Effector memory CD8-positive, alpha-beta T cell (primary cell): Measurements from ENCODE around the gene IL11RA.

ENCODE experiments used
- ATAC-seq: fragments of 150-1000 bp; cut with Tn5 transposase; replicated peaks from 2 replicates; pipeline ENCODE4 v1.10.0; 2021; ENCODE audit warnings: mild to moderate bottlenecking, moderate library complexity
- DNase-seq, 3 experiments: peaks; one replicate each; pipeline ENCODE4 v3.0.0; 2021
- H3K27ac Mint-ChIP-seq, 2 donors: one replicate each; pipeline ENCODE4 v1.8.0; 2022; ENCODE audit warnings: mild to moderate bottlenecking in 2 of 2, mixed read lengths in 2 of 2, moderate library complexity in 2 of 2
- H3K27me3 Mint-ChIP-seq, 2 donors: one replicate each; pipeline ENCODE4 v1.8.0; 2022; ENCODE audit warnings: mixed read lengths in 2 of 2
- H3K36me3 Mint-ChIP-seq: one replicate; pipeline ENCODE4 v1.8.0; 2022; ENCODE audit warnings: mild to moderate bottlenecking, moderate library complexity, mixed read lengths; ENCODE audit not compliant: insufficient read depth
- H3K4me1 Mint-ChIP-seq, 2 donors: one replicate each; pipeline ENCODE4 v1.8.0; 2022; ENCODE audit warnings: low read depth in 2 of 2, mixed read lengths in 2 of 2
- H3K4me3 Mint-ChIP-seq, 2 donors: one replicate each; pipeline ENCODE4 v1.8.0; 2022; ENCODE audit warnings: mild to moderate bottlenecking in 2 of 2, mixed read lengths in 2 of 2, moderate library complexity in 2 of 2
- H3K9me3 Mint-ChIP-seq, 2 donors: one replicate each; pipeline ENCODE4 v1.8.0; 2022; ENCODE audit warnings: mixed read lengths in 2 of 2
- total RNA-seq, 9 experiments: gene quantifications; one replicate each; lab custom pipeline; 2026; lab: John Stamatoyannopoulos, UW

The IL11RA gene
- 1.7 to 22.6 (median 9.1) reads per million in 9 experiments for total RNA-seq

- Mint-ChIP-seq H3K9me3 (no peaks in the 10 kb centered on the region), H3K27me3 (no peaks in the 10 kb centered on the region), H3K4me1 (peaks cover 37 to 42% of the 10 kb centered on the region in 2 donors), H3K36me3 (peaks cover 32% of the 10 kb centered on the region), H3K4me3 (peak within 1 kb of the TSS in 1 of 2 donors; percentile 0), H3K27ac (peak within 1 kb of the TSS; percentile 5 to 26)
- no peak for DNase-seq
- peak; percentile 29 for ATAC-seq
Measured at GRCh38 chr9:34651876-34652601, at the start of gene IL11RA. IL11RA (plus strand) TSS chr9:34652185; CDS start chr9:34655218, 3,033 bp downstream.

- H3K9me3 Mint-ChIP-seq = no peaks in the 10 kb centered on the region
- ATAC-seq (peak; percentile 98), DNase-seq (peak; percentile 79 to 83 (median 80))
- H3K4me3 Mint-ChIP-seq = no peak overlapping the region
- peaks cover 0 to 2% of the 10 kb centered on the region in 2 donors for H3K4me1 Mint-ChIP-seq
- no peaks in the 10 kb centered on the region for H3K27me3 Mint-ChIP-seq
- no peak overlapping the region for H3K27ac Mint-ChIP-seq
- H3K36me3 Mint-ChIP-seq = no peaks in the 10 kb centered on the region
Measured at GRCh38 chr9:34603610-34604231, 48.3 kb upstream of the IL11RA start.

DNA sequence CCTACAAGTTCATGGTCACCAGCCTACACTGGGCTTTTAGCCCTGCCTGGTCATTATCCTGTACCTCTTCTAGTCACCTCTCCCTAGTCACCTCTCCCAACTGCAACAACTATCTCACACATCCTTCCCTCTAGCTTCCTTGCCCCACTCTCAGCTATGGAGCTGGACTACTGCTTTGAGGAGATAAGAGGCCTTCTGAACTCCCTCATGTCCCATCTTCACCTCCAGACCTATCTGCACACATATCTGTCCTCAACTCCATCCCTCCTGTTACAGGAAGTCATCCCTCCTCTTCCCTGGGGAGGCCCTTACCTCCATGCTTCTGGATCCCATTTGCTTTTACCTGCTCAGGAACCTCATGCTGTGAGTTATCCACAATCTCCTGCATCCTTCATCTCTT lies 45.8 kb upstream of the IL11RA start:
- Mint-ChIP-seq H3K36me3 (no peaks in the 10 kb centered on the region), H3K4me3 (no peak overlapping the region), H3K4me1 (peaks cover 2 to 4% of the 10 kb centered on the region in 2 donors), H3K27me3 (no peaks in the 10 kb centered on the region), H3K9me3 (no peaks in the 10 kb centered on the region), H3K27ac (no peak overlapping the region)
- ATAC-seq (no peak), DNase-seq (no peak)

GRCh38 chr9:34606905-34607304 lies 45.1 kb upstream of the IL11RA start:
- ATAC-seq (no peak), DNase-seq (no peak)
- Mint-ChIP-seq H3K36me3 (peaks cover 6% of the 10 kb centered on the region), H3K27me3 (no peaks in the 10 kb centered on the region), H3K9me3 (no peaks in the 10 kb centered on the region), H3K4me3 (no peak overlapping the region), H3K27ac (no peak overlapping the region), H3K4me1 (peaks cover 9 to 10% of the 10 kb centered on the region in 2 donors)

DNA sequence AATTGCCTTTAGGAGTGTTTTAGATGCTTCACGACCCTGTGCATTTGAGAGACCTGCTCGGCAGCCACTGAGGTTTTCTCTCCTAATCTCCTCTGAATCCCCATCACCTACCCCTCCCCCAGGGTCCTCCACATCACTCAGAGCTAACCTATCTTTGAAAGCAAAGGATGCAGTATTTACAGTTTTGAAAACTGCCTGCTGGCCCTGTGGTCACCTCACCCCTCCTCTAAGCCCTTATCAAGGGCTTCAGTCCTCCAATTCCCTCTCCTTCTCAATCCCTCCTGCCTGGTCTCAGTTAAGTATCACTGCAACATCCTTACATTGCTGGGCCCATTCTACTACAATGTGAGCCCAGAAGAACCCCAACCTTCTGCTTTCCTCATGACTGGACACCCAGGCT lies 44.7 kb upstream of the IL11RA start:
- H3K27ac Mint-ChIP-seq = no peak overlapping the region
- H3K9me3 Mint-ChIP-seq = no peaks in the 10 kb centered on the region
- no peaks in the 10 kb centered on the region for H3K27me3 Mint-ChIP-seq
- H3K4me3 Mint-ChIP-seq = no peak overlapping the region
- H3K36me3 Mint-ChIP-seq = peaks cover 10% of the 10 kb centered on the region
- DNase-seq (no peak), ATAC-seq (no peak)
- H3K4me1 Mint-ChIP-seq = peaks cover 11% of the 10 kb centered on the region in 2 donors

GRCh38 chr9:34610434-34611206 lies 41.4 kb upstream of the IL11RA start:
- peaks cover 16 to 19% of the 10 kb centered on the region in 2 donors for H3K4me1 Mint-ChIP-seq
- H3K4me3 Mint-ChIP-seq = peak overlapping the region; percentile 77 to 81
- H3K36me3 Mint-ChIP-seq = peaks cover 29% of the 10 kb centered on the region
- H3K9me3 Mint-ChIP-seq = no peaks in the 10 kb centered on the region
- no peak for DNase-seq
- H3K27me3 Mint-ChIP-seq = no peaks in the 10 kb centered on the region
- peak overlapping the region in 1 of 2 donors; percentile 98 for H3K27ac Mint-ChIP-seq
- no peak for ATAC-seq

DNA sequence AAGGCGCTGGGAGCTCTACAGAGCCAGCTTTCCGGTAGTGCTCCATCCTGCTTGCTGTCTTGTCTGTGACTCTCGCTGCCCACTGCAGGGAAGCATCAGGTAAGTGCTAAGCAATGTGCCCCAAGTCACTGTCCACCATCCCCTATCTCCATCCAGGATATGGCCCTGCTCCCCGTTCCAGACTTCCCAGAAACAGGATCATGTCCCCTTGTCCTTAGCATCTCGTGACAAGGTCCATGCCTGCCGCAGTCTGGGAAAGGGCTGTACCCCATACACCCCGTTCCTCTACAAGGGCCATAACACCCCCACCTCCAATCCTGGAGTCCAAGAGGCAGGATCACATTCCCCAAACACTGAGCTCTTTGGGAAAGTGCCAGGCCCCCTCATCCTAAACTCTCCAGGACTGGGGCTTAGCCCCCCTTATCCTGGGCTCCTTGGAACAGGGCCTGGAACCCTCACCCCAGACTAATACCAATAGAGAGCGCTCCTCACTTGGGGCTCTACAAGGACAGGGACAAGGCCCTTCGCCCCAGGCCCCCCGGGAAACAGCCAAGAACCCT lies 40.7 kb upstream of the IL11RA start:
- Mint-ChIP-seq H3K27ac (peak overlapping the region; percentile 95 to 98), H3K27me3 (no peaks in the 10 kb centered on the region), H3K4me3 (peak overlapping the region; percentile 77 to 81), H3K36me3 (peaks cover 29% of the 10 kb centered on the region), H3K9me3 (no peaks in the 10 kb centered on the region), H3K4me1 (peaks cover 16 to 19% of the 10 kb centered on the region in 2 donors)
- ATAC-seq (no peak), DNase-seq (no peak)

GRCh38 chr9:34611811-34612787 lies 39.9 kb upstream of the IL11RA start, which contains the start of gene RPP25L:
RPP25L (minus strand) TSS chr9:34612097; CDS start chr9:34611296, 801 bp downstream.
- H3K36me3 Mint-ChIP-seq = peaks cover 29% of the 10 kb centered on the region
- H3K4me1 Mint-ChIP-seq = peaks cover 16 to 19% of the 10 kb centered on the region in 2 donors
- H3K9me3 Mint-ChIP-seq = no peaks in the 10 kb centered on the region
- ATAC-seq = peak; percentile 85
- H3K27ac Mint-ChIP-seq = peak within 1 kb of the TSS; percentile 95 to 98
- DNase-seq = peak; percentile 80 to 85 (median 81)
- no peaks in the 10 kb centered on the region for H3K27me3 Mint-ChIP-seq
- peak within 1 kb of the TSS; percentile 77 to 81 for H3K4me3 Mint-ChIP-seq

DNA sequence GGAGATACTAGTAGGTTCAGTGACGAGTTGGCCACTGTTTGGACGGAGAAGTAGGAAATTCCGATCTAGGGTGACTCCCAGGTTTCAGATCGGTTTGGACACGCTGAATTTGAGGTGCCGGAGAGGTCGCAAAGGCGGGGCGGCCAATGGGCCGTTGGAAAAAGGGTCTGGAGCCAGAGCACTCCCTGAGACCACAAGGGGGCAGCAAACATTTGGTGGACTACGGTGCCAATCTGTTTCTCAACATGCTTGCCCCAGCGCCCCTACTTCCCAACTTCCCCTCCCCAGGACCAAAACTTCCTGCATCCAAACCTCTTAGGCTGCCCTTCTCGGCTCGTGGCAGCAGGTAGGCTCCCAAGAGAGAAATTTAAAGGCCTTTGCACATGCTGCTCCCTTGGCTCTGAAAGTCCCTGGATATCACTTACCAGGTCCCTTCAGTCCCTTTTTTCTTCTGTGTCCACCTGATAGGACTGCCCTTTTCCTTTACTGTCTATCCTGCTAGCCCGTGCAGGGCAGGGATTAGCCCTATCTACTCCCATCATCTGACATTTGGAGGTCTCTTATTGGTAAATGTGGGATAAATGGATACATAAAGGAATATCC lies 39.1 kb upstream of the IL11RA start:
- H3K27me3 Mint-ChIP-seq = no peaks in the 10 kb centered on the region
- H3K36me3 Mint-ChIP-seq = peaks cover 32% of the 10 kb centered on the region
- peak overlapping the region; percentile 95 to 98 for H3K27ac Mint-ChIP-seq
- ATAC-seq (peak; percentile 36), DNase-seq (peak; percentile 61 to 67 (median 65))
- H3K4me1 Mint-ChIP-seq = peaks cover 16 to 19% of the 10 kb centered on the region in 2 donors
- H3K4me3 Mint-ChIP-seq = peak overlapping the region; percentile 77 to 81
- no peaks in the 10 kb centered on the region for H3K9me3 Mint-ChIP-seq

DNA sequence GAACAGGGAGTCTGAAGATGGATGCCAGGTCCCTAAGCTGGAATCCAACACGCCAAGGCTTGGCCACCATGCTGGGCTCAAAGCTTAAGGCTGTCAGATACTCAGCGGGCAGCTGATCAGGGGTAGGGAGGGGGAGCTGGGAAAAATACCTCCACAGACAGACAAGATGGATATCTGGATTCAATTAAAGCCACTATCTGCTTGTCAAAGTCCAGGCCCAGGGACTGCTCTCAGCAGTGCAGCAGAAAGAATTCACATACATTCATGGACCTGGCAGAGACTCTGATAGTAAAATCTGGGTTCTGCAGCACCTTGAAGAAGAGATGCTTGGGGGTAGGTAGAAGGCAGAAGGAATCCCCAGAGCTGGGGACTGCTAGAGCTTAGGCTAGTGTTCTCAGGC lies 36.9 kb upstream of the IL11RA start:
- Mint-ChIP-seq H3K36me3 (peaks cover 41% of the 10 kb centered on the region), H3K4me1 (peaks cover 27 to 31% of the 10 kb centered on the region in 2 donors), H3K4me3 (no peak overlapping the region), H3K27me3 (no peaks in the 10 kb centered on the region), H3K9me3 (no peaks in the 10 kb centered on the region), H3K27ac (peak overlapping the region in 1 of 2 donors; percentile 10)
- ATAC-seq (no peak), DNase-seq (no peak)

GRCh38 chr9:34620061-34620994 lies 31.7 kb upstream of the IL11RA start, which contains the start of gene DCTN3:
DCTN3 (minus strand) TSS chr9:34620495; CDS start chr9:34620464, 31 bp downstream.
- Mint-ChIP-seq H3K9me3 (no peaks in the 10 kb centered on the region), H3K27ac (peak within 1 kb of the TSS; percentile 90 to 91), H3K27me3 (peaks cover 26 to 41% of the 10 kb centered on the region in 2 donors), H3K4me1 (peaks cover 22 to 24% of the 10 kb centered on the region in 2 donors), H3K4me3 (peak within 1 kb of the TSS; percentile 85 to 97), H3K36me3 (peaks cover 21% of the 10 kb centered on the region)
- DNase-seq (peak; percentile 86 to 91 (median 89)), ATAC-seq (peak; percentile 99)
